Lower lobe of right lung (tissue), 2 donors: ENCODE data around the gene HRH3. TPM values are rescaled to one million over a fixed set of nuclear protein-coding genes. Genes with fewer than 3 reads are reported as not detected.

ENCODE experiments used
- ATAC-seq, 2 donors: fragments of 200-7000 bp; cut with Tn5 transposase; one replicate each; pipeline ENCODE4 v1.9.1; 2020 to 2022; ENCODE audit warnings: mild to moderate bottlenecking in 2 of 2, moderate library complexity in 2 of 2
- DNase-seq: peaks from one replicate; pipeline ENCODE4 v3.0.0-alpha.2; 2020
- H3K27ac ChIP-seq: fragments of 200-600 bp; one replicate; pipeline ENCODE4 v1.8.0; 2022
- H3K27me3 ChIP-seq: fragments of 200-600 bp; one replicate; pipeline ENCODE4 v1.8.0; 2022; ENCODE audit warnings: low read depth
- H3K36me3 ChIP-seq: fragments of 200-600 bp; one replicate; pipeline ENCODE4 v1.8.0; 2022; ENCODE audit warnings: mild to moderate bottlenecking
- H3K4me1 ChIP-seq: fragments of 200-600 bp; one replicate; pipeline ENCODE4 v1.8.0; 2022
- H3K4me3 ChIP-seq: fragments of 200-600 bp; one replicate; pipeline ENCODE4 v1.8.0; 2022; ENCODE audit warnings: mild to moderate bottlenecking
- H3K9me3 ChIP-seq: fragments of 200-600 bp; one replicate; pipeline ENCODE4 v1.8.0; 2022
- intact Hi-C: fragments of 100-400 bp; cut with DNase I; formaldehyde crosslinking; loops from one replicate; pipeline ENCODE4 v1.11.0; 2022
- total RNA-seq: library from RNA; stranded (reverse); fragmentation: NEBNext Ultra II Directional; extraction: Animal tissue kit (Norgen Biotek cat#: 25700); gene quantifications from one replicate; pipeline ENCODE4 v1.2.1, GENCODE V29; 2021
- TF ChIP-seq, protein P1 (sequence below): fragments of 200-600 bp; IDR thresholded peaks from one replicate; pipeline ENCODE4 v1.8.0; 2022; ENCODE audit warnings: antibody characterized with exemption, mild to moderate bottlenecking
- donor health status: DM: no; HTN: yes; CAD: no; lungs with severe emphysema.

Gene HRH3
- total RNA-seq, 1 donor from 2014 or later, result not detected

DNA sequence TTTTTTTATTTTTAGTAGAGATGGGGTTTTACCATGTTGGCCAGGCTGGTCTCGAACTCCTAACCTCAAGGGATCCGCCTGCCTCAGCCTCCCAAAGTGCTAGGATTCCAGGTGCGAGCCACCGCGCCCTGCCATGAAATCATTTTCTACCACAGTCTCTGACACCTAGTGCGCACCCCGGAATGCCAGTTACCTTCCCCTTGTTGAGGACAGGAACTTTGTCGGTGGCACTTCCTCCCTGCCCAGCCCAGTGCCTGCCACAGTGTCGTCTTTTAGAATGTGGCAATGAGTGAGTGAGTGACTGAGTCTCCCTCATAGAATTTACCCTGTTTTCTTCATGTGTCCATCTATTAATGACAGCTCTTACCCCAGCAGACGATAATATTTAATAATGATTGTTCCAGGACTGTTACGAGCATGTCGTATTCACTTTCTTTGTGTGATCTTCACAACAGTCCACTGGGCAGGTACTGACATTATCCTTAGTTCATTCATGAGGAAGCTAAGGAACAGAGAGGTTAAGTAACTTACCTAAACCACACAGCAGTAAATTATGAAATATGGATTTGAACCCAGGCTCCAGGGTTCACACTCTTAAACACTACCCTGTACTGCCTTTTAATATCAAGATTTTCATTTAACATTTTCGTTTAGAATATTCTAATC, 20.1 kb upstream of the HRH3 start:
- H3K27me3 ChIP-seq, result no peaks in the 10 kb centered on the region
- no peaks in the 10 kb centered on the region for H3K9me3 ChIP-seq
- intact Hi-C loops, result no loop called here
- ATAC-seq (no peak), DNase-seq (peak; percentile 68)
- TF ChIP-seq, protein P1, sequence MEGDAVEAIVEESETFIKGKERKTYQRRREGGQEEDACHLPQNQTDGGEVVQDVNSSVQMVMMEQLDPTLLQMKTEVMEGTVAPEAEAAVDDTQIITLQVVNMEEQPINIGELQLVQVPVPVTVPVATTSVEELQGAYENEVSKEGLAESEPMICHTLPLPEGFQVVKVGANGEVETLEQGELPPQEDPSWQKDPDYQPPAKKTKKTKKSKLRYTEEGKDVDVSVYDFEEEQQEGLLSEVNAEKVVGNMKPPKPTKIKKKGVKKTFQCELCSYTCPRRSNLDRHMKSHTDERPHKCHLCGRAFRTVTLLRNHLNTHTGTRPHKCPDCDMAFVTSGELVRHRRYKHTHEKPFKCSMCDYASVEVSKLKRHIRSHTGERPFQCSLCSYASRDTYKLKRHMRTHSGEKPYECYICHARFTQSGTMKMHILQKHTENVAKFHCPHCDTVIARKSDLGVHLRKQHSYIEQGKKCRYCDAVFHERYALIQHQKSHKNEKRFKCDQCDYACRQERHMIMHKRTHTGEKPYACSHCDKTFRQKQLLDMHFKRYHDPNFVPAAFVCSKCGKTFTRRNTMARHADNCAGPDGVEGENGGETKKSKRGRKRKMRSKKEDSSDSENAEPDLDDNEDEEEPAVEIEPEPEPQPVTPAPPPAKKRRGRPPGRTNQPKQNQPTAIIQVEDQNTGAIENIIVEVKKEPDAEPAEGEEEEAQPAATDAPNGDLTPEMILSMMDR, result no peak
- peak overlapping the region; percentile 88 for H3K27ac ChIP-seq
- H3K4me3 ChIP-seq, result peak overlapping the region; percentile 73
- peaks cover 21% of the 10 kb centered on the region for H3K36me3 ChIP-seq
- peaks cover 37% of the 10 kb centered on the region for H3K4me1 ChIP-seq

DNA sequence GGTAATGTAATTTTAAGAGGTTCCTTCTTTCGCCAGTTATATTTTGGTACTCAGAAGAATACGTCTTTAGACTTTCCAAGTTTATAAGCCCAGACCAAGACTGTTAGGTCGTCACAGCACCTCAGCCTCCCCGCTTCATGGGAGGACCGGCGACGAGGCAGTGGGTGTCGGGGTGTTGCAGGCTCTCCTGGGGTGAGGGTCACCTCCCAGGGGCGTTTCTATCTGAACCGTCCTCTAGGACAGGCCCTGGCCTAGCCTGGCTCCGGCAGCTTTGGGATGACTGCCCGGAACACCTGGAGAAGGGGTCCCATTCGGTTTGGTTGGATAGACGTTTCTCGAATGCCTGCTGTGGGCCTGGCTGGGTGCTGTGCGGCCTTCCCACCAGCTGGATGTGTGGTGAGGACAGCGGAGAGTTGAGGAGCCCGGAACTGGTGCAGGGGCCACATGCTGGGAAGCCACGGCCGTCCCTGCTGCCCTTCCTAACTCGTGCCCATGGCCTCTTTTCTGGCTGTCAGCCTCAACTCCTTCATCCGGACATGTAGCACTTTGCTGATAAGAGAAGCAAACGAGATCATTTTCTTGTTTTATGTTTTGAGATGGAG, 19.3 kb upstream of the HRH3 start:
- intact Hi-C loops, result no loop called here
- Histone ChIP-seq H3K36me3 (peaks cover 21% of the 10 kb centered on the region), H3K4me1 (peaks cover 34% of the 10 kb centered on the region), H3K27ac (peak overlapping the region; percentile 88), H3K27me3 (no peaks in the 10 kb centered on the region), H3K4me3 (peak overlapping the region; percentile 73), H3K9me3 (no peaks in the 10 kb centered on the region)
- DNase-seq (no peak), ATAC-seq (no peak)
- TF ChIP-seq, protein P1, result no peak

DNA sequence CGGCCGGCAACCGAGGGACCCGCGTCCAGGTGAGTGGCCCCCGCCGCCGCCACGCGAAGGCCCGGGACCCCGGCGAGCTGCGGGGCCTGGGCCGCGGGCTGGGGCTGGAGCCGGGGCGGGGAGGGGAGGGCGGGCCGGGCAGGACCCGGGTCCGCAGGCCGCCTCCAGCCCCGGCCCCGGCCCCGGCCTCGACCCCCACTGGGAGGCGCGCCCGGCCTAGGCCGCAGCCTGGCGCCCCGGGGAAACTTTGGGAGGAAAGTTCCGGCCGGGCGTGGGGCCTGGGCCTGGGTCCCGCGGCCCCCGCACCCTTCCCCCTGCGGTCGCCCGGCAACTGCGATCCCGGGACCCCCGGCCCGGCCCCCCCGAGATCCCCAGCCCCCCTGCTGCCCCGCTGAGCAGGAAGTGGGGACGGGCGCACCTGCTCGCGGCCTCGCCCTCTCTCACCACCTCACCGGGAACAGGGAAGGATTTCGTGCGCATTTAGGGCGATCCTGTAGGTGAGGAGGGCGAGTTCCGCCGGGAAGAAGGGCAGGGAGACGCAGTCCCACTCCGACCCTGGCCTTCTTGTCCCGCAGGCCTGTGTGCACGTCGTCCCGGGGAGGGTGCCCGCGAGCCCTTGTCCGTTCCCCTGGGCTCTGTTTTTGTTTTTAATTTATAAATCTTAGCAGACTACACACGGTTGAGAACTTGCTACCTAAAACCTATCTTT, 18.6 kb upstream of the HRH3 start:
- ATAC-seq (peak; percentile 0 to 17), DNase-seq (peak; percentile 63)
- intact Hi-C loops, result no loop called here
- Histone ChIP-seq H3K4me3 (peak overlapping the region; percentile 73), H3K36me3 (peaks cover 17% of the 10 kb centered on the region), H3K27me3 (no peaks in the 10 kb centered on the region), H3K4me1 (peaks cover 30% of the 10 kb centered on the region), H3K27ac (peak overlapping the region; percentile 88), H3K9me3 (no peaks in the 10 kb centered on the region)
- TF ChIP-seq, protein P1, result no peak

DNA sequence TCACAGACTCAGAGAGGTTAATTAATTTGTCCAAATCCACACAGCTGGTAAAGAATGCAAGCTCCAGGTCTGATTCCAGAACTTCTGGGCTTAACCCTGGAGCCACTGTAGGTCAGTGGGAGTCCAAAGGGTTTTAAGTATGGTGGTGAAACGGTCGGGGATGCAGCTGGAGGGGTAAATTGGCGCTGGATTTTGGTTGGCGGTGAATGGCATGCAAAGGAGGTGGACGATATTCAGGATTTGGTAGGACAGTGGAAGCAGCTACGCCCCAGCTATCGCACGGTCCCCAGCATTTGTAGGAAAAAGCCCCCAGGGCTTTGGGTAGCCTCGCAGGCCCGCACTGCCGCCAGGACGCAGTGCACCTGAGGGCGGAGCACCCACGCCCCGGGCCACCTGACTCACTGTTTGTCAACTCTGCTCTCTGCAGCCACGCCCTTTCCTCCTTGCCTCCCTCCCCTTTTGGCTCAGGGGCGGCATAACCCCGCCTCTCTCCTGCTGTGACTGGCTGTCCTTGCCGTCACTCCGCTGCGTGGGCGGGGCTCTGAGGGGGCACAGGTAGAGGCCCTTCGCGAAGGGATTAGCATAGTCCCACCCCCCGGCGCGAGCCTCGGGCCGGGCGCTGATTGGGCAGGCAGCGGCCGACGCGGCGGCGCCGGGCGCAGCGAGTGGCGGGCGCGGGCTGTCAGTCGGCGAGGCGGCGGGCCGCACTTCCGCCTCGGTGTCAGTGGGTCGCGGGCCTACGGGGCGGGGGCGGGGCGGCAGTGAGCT, 17.9 kb upstream of the HRH3 start, which contains the start of gene OSBPL2:
OSBPL2 (plus strand) TSS at position 721 of the 768 bp plus-strand sequence. CDS start 17,664 bp downstream, outside the sequence.
- ATAC-seq (peak; percentile 99), DNase-seq (peak; percentile 99)
- Histone ChIP-seq H3K27me3 (no peaks in the 10 kb centered on the region), H3K4me1 (peaks cover 30% of the 10 kb centered on the region), H3K9me3 (no peaks in the 10 kb centered on the region), H3K36me3 (peaks cover 16% of the 10 kb centered on the region), H3K4me3 (peak within 1 kb of the TSS; percentile 73), H3K27ac (peak within 1 kb of the TSS; percentile 88)
- TF ChIP-seq, protein P1, result no peak
- intact Hi-C loops, result no loop called here

DNA sequence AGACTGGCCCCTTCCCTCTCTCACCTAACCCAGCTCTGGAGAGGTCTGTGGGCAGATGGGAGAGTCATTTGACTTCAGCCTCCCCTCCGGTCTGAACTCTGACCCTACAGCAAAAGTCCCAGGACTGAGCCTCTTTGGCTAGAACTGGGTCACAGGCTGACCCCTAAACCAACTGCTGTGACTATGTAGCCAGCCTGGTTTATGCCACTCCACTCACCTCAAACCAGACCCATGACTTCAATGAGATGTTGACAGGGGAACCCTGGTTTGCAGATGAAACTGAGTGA, 17.4 kb upstream of the HRH3 start:
- TF ChIP-seq, protein P1, result no peak
- Histone ChIP-seq H3K36me3 (peaks cover 11% of the 10 kb centered on the region), H3K4me1 (peaks cover 30% of the 10 kb centered on the region), H3K27me3 (no peaks in the 10 kb centered on the region), H3K9me3 (no peaks in the 10 kb centered on the region), H3K27ac (peak overlapping the region; percentile 71), H3K4me3 (peak overlapping the region; percentile 63)
- intact Hi-C loops, result no loop called here
- ATAC-seq (no peak), DNase-seq (no peak)
